Superior temporal gyrus (tissue), 1 donor: ENCODE measurements around the gene ERI3.
A peak's percentile ranks its signal among the peaks of the same experiment; 100 is the strongest.

Experiments
- DNase-seq: peaks from one replicate; pipeline ENCODE4 v3.0.0-alpha.2; 2016; ENCODE audit errors: extremely low spot score

Gene ERI3

DNA sequence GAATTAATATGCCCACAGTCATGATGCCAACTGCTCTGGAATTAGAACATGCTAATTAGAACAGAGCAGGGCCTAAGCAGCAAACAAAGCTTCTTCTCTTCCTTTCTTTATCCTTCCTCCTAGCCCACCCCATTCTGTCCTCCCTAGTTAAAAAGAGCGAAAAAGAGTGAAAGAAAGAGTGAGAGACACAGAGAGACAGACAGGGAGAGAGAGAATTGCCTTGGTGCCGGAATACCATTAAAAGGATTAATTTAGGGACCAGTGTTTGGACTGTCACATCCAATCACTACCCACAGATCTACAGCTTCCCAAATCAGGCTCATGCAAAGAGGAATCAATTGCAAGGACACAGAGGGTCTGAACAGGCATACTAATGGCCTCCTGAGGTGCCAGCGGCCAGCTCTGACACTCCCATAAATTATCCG, 7.0 kb downstream of the ERI3 start:
- peak; percentile 51 for DNase-seq

DNA sequence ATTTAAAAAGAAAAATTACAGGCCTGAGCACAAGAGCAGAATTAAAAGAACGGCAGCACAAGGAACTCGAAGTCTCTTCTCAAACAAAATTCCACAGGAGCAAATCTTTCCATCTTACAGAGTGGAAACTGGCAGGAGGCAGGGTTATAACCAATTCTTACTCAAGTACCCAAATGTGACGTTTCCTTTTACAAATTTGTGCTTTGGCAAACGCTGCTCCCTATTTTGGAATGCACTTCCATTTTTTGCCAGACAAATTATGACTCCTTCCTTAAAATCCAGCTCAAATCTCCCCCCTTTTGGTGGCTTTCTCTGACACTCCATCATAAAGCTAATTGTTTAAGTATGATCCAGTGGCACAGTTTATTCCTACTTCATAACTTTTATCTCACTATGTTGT, 7.8 kb downstream of the ERI3 start:
- DNase-seq, result peak; percentile 33

DNA sequence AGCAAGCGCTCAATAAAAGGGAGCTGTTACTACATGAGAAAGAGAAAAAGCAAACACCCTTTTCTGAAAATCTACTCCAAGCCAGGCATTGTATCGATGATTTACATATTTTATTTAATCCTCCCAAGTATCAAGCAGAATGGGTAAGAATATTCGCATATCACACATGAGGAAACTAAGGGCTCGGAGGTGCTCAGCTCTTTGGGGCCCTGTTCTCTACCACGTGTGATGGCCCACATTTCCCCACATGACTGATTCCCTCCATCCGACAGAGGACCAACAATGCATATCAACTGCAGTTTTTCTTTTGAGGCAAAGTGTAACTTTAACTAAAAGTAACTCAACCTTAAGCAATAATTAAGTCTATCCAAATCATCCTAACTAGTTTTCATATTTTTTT, 8.2 kb downstream of the ERI3 start:
- peak; percentile 26 for DNase-seq

DNA sequence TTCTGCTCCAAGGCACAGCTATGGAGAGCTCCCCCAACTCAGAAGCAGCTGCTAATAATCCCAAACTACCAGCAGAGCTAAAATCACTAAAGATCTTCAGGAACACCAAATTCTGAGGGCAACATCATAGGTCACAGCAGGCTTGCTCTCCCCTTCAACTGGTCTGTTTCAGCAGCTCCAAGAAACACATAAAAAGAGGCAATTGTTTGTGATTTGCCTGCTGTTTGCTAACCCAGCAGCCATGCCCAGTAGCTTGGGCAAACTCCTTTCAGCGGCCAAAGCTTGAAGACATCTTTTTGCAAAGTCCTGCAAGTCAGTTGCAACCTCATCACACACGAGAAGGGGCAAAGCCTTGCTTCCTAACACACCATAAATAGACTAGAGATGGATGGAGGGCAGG, 8.9 kb downstream of the ERI3 start:
- DNase-seq, result peak; percentile 78

DNA sequence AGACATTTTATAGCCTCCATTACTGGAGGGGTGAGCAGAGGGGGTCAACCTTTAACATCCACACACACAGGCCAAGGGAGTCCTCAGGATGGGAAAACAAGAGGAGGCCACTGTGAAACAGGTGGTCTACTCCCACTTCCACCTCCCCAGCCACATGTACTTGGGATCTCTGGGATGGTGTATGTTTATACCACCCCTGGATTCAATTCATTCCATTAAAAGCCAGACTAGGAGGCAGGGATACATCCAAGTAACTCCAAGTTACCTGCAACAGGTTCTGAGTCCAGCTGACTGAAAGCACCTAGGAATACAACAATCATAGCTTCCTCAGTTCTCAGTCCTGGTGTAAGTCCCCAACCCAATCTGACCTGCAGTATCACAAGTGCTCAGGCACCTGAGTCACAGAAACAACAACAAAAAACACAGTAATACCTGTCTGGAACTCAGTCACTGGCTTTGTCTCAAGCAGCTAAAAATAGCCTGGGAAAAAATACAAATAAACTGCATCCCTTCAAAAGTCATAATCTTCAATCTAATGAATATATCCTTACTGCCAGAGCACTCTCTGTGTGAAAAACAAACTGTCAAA, 9.8 kb downstream of the ERI3 start:
- DNase-seq, result no peak

DNA sequence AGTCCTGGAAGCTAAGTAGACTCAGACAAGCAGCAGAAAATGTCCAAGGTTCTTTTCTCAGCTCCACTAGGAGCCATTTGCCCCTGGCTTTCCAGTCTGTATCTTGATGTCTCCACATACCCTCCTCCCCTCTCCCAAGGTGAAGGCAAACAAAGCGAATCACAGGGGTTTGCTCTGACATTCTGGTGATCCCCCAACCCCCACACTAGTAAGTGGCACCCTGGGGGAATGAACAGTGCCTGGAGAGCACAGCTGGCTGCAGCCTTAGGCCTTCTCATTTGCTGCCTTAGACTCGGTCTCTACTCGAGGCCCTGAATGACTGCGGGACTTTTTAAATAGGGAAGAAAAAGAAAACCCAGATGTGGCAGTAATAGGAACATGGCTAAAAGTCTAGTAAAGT, 15.3 kb downstream of the ERI3 start:
- DNase-seq, result no peak

DNA sequence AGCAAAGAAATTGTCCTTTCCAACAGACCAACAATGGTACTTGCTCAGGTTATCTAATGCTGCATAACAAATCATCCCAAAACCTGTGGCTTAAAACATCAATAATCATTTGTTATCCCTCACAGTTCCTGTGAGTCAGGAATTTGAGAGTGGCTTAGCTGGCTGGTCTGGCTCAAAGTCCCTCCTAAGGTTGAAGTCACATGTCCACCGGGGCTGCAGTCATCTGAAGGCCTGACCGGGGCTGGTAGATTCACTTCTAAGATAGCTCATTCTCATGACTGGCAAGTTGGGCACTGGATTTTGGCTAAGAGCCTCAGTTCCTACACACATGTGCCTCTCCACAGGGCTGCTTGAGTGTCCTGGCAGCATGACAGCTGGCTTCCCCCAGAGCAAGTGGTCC, 16.9 kb downstream of the ERI3 start:
- no peak for DNase-seq

DNA sequence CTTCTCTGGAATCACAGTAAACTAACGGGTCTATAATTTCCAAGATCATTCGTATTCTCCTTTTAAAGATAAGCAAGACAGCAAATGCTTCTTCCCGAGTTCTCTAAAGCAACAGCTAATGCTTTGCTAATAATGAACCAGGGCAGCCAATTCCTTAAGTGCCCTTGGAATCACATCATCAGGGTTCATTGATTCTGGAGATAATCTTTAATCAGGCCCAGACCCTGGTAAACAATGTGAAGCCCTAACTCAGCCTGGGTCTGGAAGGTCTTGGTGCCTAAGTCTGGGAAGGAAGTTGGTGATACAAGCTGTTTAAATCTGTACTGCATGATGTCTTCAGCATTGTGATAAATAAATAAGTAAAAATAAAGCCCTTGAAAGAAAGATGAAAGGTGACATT, 18.4 kb downstream of the ERI3 start:
- DNase-seq, result no peak

DNA sequence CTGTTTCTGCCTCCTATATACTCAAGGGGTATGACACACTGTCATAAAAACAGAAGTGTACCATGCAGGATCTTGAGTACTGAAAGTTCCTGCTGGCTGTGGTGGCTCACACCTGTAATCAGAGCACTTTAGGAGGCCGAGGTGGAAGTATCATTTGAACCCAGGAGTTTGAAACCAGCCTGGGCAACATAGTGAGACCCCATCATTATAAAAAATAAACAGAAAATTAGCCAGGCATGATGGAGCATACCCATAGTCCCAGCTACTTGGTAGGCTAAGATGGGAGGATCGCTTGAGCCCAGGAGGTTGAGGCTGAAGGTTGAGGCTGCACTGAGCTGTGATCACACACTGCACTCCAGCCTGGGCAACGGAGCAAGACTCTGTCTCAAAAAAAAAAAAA, 20.1 kb downstream of the ERI3 start:
- DNase-seq, result no peak

DNA sequence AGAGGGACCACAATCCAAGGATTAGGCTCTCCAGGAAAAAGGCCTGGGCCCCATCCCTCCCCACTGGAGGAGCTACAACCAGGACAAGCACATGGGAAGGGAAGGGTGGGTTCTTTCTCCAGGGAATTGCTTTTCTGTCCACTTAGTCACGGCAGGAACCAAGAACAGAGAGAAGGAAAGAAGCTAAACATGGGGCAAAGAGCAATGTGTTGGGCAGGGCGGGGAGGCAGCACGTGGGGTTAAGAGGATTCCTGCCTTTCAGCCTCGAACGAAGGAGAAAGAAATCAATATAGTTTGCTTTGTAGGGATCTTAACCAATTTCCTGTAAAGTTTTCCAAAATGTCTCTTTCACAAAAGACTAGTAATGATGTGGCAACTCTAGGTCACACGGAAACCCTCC, 21.7 kb downstream of the ERI3 start:
- DNase-seq, result no peak

DNA sequence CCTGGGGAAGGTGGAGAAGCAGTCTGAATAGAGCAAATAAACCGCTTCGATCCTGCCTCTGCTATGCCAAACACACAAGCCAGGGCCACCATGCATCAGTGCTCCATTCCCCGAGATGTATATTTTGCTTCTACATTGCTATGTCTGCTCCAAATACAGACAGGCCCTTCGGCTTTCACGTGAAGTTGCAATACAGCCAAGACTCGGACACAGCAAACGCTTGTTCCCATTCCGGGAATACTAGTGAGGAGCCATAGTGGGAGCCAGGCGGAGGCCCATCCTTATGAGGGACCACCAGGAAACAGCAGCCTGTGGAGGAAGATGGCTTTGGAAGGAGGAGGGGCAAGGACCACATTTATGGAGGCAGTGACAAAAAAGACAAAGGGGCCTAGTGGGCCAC, 22.6 kb downstream of the ERI3 start:
- no peak for DNase-seq

DNA sequence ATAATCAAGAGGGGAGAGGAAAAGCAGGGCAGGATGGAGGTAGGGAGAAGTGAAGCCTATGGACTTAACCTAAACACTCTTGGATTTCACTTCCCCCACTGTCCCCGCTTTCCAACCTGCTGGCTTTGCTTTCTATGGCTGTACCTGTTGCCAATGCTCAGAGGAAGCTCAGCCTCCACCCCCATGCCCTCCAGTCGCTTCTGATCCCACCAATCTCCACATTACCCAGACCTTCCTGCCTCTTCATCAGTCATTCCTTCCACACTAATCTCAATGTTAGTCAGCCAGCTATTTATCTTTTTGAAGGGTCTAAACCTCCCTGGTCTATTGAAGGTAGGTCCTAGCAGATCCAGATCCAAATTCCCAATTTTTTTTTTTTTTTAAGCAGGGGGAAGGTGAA, 24.1 kb downstream of the ERI3 start:
- no peak for DNase-seq

DNA sequence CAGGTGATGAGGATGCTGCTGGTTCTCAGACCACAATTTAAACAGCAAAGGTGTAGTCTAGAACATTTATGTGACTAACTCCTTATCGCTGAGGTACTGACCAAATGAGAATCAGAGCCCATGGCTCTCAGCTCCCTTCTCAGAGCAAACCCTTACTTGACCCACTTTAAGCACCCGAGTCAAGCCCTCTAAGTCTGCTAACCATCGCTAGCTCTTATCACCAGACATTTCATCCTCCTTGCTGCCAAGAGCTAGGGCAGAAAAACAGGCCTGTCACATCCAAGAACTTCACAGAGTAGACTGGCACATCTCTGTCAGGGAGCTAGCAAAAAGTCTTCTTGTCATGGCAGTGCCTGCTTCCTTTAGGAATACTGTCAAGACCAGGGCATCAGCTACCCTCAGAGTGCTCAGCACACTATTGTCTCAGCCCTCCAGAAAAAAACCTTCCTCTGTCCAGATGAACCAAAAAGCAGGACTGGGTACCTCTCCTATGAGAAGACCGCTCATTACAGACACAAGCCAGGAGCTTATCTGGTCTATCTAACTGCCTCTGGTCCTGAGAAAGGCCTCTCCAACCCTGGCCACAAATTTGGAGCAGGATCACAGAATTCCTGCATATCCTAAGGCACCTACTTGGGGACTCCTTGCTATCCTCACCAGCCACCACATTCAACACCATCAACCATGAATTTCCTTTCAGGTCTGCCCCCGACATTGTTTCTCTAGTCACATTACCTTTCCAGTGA, 26.2 kb downstream of the ERI3 start:
- DNase-seq, result no peak

DNA sequence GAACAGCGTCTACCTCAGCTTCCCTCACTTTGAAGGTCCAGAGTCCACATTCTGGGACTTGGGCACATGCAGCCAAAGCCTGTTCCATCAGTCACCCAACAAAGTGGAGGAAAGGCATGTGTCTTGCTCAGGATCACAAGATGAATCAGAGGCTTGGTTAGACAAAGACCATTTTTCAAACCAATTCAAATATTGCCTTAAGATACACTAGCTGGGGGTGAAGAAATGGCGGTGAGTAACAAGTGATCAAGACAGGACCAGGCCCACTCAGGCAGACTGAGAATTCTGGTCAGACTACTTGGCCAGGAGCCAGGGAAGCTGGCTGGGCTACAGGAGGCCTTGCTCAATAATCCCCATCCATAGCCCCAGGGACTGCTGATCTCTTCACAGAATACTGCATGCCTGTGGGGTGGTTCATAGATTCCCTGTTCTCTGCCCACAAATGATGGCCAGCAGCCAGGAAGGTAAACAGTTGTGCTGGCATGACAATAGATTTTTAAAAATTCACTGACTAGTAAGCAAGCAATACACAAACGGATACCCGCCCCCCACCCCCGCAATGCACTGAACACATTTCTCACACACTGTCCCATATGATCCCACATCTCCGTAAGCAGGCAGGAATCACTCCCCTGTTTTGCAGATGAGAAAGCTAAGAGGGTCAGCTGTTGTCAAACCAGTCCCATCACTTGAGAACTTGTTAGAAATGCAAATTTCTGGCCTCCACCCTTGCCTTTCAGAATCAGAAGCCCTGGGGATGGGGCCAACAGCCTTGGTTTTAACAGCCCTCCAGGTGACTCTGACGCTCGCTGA, 27.2 kb downstream of the ERI3 start:
- DNase-seq, result no peak

DNA sequence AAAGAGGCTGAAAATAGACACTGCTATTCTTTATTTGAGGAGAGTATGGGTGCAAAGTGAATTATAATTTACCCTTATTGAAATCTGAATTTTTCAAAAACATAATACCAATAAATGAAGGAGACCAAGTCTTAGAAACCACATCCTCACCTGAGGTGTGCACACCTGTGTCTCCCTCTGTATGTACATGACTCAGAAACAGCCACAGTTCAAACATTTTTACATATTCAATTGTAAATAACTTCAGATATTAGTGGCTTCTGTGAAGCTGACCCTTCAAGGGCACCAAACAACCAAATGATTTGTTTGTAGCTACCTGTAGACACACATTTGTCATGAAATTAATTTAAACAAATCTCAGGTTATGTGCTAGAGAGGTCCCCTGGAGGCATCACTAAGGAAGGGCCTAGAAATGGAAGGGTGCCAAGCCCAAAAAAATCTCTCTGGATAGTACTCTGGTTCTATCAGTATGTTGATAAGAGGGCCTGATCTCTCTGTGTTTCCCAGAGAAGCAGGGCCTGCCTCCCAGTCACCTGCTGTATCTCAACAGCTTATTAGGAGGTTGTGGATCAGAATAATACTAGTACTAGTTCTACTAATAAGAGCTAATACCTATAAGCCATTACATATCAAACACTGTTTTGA, 28.1 kb downstream of the ERI3 start:
- no peak for DNase-seq

DNA sequence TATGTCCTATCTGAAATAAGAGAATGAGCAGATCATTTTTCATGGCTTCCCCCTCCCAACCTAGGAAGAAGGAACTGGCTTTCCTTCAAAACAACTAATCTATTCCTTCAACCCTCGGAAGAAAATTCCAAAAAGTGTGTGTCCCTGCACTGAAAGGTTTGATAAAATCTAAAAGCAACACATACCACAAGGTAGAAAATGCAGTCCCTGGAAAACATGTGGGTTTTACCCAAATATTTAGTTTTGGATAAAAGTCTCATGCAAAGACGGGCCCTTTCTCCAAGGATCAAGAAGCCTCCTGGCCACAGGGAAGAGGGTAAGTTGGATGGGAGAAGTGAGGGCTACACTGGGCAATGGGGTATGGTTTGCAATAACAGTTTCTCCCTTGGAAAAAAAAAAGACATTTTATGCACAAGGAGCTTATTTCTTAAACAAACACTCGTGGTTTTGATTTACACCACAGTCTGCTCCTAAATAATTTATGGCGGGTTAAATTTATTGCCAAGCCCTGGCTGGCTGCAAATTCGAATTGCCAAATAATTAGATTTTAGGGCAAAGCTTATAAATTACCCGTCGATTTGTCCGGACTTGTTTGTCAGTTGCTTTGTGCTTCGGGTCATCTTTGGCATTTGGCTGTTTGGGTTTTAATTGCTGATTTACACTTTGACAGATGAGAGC, 28.9 kb downstream of the ERI3 start:
- DNase-seq, result no peak

DNA sequence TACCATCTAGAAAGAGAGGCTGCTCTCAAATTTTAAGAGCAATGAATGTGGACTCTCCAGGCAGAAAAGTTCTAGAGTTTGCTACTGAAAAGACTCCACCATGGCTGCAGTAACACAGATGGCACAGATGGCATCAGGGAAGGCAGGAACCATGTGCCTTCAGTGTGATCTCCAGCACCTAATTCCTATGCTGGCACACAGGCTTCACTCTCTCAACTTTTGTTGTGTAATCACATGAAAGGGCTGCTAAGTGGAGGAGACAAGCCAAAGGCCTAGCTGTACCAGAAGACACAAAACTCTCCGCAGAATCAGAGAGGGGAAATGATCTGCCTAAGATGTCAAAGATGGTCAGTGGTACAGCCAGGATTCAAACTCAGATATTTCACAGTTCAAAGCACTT, 31.1 kb downstream of the ERI3 start:
- no peak for DNase-seq

DNA sequence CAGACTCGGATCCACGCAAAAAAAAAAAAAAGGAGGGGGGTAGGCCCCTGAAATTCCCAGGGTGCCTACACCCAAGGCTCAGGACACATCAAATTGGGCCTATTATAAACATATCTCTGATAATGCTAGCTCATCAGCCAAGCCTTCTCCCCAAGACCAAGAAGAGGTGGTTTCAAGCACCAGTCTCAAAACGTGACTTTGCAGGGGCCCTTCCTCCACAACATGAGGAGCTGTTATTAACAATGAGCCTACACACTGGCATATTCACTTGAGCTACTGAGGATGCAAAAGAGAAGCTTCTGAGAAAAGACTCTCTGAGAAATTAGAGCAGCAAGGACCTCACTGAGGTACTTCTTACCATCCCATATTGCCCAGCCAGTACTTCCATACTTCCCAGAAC, 32.7 kb downstream of the ERI3 start:
- no peak for DNase-seq

DNA sequence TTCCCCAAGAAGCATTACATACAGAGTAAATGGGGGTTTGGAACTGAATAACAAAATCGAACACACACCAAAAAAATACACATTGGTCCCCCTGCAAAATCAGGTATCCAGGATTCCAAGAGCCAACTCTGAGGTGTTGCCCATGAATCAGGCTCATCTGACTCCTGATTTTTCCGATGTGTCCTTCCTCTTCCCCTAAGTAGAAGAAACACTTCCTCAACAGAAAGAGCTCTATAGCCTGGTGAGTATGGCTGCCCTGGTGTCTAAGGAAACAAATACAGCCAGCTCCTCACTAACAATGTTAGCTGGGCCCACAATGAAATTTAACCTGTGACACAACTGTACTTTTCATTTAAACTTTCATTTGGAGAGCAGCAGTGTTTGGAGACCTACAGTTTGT, 33.6 kb downstream of the ERI3 start:
- no peak for DNase-seq

DNA sequence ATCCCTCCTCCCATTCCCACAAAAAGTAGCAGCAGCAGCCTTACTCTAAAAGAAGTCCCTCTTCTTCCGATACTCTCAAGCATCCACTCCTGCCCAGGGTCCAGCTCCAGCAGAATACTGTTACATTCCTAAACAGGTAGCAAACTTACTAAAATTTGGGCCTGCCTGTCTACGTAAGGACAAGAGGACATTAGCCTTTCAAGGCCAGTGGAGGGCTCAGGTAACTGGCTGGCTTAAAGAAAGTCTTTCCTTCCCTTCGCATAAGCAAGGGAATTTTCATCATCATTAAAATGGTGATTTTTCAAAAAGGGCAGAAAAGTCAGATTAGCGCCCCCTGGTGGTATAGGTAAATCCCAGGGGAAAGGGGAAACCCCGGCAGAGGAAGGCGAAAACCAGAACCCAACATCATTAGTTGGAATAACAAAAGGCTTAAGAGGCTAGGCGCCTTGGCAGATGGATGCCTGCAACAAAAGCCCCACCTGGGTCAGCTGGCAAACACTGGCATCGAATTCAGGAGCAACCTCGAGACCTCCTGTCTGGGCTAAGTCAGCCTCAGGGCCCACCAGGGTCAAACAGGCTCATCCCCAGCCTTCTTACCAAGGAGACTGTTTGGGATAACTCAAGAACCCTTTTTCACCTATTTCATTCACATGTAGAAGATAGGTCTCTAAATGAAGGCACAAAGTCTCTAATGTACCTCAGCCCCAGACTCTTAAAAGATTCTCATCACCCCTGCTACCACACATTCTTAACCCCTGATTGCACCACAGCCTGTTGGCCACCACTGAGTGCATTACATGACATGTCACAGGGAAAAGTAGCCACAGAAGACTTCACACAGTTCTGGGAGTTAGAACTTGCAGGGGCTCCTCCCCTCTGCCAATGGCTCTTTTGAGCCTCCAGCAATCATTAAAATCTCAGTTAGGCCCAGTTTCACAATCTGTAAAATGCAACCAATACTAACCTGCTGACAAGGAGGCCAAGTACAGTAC, 36.7 kb downstream of the ERI3 start:
- peak; percentile 44 for DNase-seq
